EL (cell line): ENCODE results near the gene BATF2.
A peak's percentile ranks its signal among the peaks of the same experiment; 100 is the strongest.

Experiments used
- DNase-seq: peaks from one replicate; pipeline ENCODE4 v3.0.0-alpha.2; 2016

The BATF2 gene

DNA sequence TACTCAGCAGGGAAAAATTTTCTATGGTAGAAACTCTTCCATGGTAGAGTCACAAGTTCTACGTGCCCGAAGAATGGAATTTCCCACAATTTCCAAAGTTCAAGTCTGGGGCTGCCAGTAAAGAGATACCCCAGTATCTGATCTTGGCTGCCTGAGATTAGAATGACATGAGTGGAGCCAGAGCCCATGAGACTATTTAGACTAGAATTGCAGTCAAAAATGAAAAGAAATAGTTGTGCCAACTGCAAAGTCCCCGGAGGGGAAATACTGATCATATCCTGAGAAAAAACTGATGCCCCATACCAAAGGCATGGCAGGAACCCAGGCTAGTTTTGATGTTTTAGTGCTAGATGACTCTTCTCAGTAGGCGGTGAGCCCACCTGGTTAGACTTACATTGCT, 36.1 kb downstream of the BATF2 start:
- no peak for DNase-seq

DNA sequence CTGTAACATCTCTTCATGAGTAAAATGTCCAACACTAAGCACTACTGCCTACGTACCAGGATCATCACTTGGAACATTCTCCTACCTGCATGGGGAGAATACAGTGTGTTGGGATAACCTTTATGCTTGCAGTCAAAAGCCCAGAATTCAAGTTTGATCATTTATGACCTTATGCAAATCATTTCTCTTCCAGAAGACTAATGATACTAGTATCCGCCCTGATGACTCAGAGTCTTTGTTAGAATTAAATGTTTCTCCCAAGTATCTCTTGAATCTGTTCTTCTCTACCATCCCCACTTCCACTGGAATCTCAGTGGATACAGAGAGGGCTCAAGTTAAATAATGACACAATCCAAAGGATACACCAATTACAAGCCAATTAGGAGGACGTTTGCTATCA, 37.3 kb downstream of the BATF2 start:
- no peak for DNase-seq

DNA sequence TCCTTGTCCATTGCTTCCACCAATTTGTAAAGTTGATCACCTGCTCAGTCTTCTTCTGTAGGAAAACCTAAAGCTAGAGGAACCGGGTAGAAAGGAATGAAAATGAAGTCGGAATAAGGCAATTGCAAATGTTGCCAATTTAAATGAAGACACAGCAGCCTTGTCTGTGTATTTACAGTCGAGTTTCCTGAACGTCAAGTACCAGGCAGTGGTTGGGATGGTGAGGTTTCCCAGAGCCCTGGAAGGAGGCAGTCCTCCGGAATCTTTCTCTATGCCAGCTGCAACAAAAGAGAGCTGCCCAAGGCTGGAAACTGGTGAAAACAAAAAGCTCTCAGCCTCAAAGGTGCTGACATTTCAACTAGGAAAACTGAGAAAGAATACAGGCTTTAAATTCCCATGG, 42.6 kb downstream of the BATF2 start:
- DNase-seq = no peak

- no peak for DNase-seq
Observed at GRCh38 chr11:64951529-64951928, 45.2 kb downstream of the BATF2 start.

DNA sequence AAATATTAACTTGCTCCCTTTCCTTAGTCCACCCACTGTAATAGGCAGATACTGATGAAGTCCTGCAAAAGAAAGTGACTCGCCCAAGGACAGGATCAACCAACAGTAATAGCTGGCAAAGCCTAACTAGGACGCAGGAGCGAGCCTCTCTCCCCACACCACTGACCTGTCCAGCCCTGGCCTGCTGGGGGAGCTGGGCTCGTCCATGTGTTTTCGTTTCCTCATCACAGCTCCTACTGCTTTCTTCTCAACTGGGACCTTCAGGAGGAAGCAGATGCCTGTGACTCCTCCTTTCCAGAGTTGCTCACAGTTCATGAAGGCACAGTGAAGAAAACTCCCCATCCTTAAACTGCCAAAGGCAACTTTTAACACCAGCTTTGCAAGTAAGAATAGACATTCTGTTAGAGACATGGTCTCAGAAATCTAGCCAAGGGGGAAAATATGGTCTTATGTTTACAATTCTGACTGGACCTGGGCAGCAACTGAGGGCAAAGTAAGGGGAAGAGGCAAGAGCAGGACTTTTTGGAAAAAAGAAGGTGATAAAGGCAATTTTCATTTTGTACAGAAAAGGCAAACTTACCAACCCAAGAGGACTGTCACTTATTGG, 49.5 kb downstream of the BATF2 start:
- DNase-seq = peak; percentile 33
